Peyer's patch (tissue), 4 donors: ENCODE results near the gene EIF4E1B. TPM values are rescaled to one million over a fixed set of nuclear protein-coding genes. Genes with fewer than 3 reads are reported as not detected.

Experiments
- DNase-seq, 3 donors: peaks; one replicate each; pipeline ENCODE4 v3.0.0-alpha.2; 2017 to 2019
- H3K27ac ChIP-seq, 4 donors: fragments of 200-600 bp; sonication (generic); one replicate each; pipeline ENCODE4 v1.5.1; 2016 to 2019
- H3K27me3 ChIP-seq, 2 donors: fragments of 200-600 bp; sonication (generic); one replicate each; pipeline ENCODE4 v1.5.1; 2019
- H3K36me3 ChIP-seq, 3 donors: fragments of 200-600 bp; sonication (generic); one replicate each; pipeline ENCODE4 v1.5.1; 2016 to 2019
- H3K4me1 ChIP-seq, 4 donors: fragments of 200-600 bp; sonication (generic); one replicate each; pipeline ENCODE4 v1.5.1; 2016 to 2019
- H3K4me3 ChIP-seq, 4 donors: fragments of 200-600 bp; sonication (generic); 1 replicate in 3 of 4; 2 replicates in 1 of 4; pipeline ENCODE4 v1.5.1; 2016 to 2019; ENCODE audit warnings: mild to moderate bottlenecking in 1 of 4
- H3K9me3 ChIP-seq, 4 donors: fragments of 200-600 bp; sonication (generic); one replicate each; pipeline ENCODE4 v1.5.1; 2016 to 2019; ENCODE audit warnings: mild to moderate bottlenecking in 1 of 4
- POLR2A ChIP-seq, 2 donors: fragments of 450-650 bp; IDR thresholded peaks; one replicate each; pipeline ENCODE4 v1.5.1; 2017; ENCODE audit warnings: antibody characterized with exemption in 2 of 2, mild to moderate bottlenecking in 2 of 2, moderate library complexity in 2 of 2
- total RNA-seq, 4 donors: library from RNA; depleted of rRNA; stranded (reverse); fragments of >200 nt; gene quantifications; one replicate each; pipeline ENCODE4 v1.1.0, GENCODE V29; 2016
- TF ChIP-seq, protein P1 (sequence below), 6 experiments: fragments of 450-650 bp in 4 of 6; fragments of 200-600 bp in 2 of 6; sonication (generic) in 1 of 6; IDR thresholded peaks; one replicate each; pipeline ENCODE4 v1.5.1; 2017 to 2019; ENCODE audit warnings: antibody characterized with exemption in 6 of 6, mild to moderate bottlenecking in 3 of 6, moderate library complexity in 1 of 6

EIF4E1B gene
- total RNA-seq, 4 donors from 2014 or later: not detected

DNA sequence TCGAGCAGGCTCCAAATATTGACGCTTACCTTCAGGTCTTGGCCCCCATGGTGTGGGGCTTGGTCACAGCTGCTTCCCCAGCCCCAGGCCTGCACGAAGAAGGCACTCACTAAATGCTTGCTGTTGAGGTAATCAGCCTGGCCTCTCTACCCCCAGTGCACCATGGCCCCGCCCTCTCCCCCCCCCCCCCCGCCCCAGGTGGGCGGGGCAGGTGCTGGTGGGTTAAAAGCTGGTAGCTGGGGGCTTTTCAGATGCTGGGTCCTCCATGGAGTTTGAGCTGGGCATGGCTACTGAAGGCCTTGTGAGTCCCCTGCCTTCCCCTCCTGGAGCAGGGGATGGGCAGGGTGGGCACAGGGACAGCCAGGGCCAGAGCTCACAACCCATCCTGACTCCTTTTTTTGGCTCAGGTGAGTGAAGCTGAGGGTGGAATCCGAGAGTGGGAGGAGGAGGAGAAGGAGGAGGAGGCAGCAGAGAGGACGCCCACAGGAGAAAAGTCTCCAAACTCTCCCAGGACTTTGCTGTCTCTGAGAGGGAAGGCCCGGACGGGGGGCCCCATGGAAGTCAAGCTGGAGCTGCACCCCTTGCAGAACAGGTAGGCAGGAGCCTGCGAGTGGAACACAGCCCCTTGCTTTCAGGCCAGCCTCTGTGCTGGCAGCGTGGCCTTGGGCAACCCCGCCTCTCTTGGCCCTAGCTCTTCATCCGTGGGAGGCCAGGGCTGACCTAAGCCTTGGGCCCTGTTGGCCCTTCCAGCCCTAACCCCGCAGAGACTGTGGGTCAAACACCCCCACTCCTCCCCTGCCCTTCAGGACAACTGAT lies 12.4 kb downstream of the EIF4E1B start:
- H3K4me1 ChIP-seq: peaks cover 0 to 7% (median 5%) of the 10 kb centered on the region in 4 donors
- no peak overlapping the region for H3K4me3 ChIP-seq
- no peaks in the 10 kb centered on the region for H3K27me3 ChIP-seq
- no peaks in the 10 kb centered on the region for H3K36me3 ChIP-seq
- TF ChIP-seq POLR2A (IDR thresholded peaks at IDR 0.05): no peak
- TF ChIP-seq, protein P1, sequence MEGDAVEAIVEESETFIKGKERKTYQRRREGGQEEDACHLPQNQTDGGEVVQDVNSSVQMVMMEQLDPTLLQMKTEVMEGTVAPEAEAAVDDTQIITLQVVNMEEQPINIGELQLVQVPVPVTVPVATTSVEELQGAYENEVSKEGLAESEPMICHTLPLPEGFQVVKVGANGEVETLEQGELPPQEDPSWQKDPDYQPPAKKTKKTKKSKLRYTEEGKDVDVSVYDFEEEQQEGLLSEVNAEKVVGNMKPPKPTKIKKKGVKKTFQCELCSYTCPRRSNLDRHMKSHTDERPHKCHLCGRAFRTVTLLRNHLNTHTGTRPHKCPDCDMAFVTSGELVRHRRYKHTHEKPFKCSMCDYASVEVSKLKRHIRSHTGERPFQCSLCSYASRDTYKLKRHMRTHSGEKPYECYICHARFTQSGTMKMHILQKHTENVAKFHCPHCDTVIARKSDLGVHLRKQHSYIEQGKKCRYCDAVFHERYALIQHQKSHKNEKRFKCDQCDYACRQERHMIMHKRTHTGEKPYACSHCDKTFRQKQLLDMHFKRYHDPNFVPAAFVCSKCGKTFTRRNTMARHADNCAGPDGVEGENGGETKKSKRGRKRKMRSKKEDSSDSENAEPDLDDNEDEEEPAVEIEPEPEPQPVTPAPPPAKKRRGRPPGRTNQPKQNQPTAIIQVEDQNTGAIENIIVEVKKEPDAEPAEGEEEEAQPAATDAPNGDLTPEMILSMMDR (IDR thresholded peaks at IDR 0.05): no peak
- H3K9me3 ChIP-seq: no peaks in the 10 kb centered on the region
- H3K27ac ChIP-seq: no peak overlapping the region
- DNase-seq: no peak

DNA sequence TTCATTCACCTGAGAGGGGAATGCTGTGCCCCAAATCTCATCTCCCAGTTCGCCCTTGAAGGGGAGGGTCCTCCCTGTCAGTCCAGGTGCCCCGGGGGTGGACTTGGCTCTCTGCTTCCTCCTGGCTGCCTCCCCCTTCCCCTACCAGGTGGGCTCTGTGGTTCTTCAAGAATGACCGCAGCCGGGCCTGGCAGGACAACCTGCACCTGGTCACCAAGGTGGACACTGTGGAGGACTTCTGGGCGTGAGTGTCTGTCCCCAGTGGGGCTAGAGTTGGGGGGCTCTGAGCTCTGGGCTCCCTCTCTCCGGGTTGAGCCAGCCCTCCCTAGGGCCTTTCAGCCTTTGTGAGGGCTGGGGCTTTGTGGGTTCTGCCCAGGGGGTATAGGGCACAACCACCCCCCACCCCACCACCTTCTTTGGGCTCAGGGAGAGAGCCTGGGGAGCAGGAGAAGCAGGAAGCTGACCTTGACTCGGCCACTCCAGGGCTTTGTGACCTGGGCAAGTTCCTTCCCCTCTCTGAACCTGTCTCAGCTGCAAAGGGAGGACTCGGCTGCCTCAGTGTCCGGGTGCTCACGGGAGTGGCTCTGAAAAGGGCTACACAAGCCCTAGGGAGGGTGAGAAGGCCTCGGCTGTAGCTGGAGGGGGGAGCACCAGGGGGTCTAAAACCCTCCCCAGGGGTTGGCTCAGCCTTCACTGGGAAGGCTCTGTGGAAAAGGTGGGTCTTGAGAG lies 13.2 kb downstream of the EIF4E1B start:
- no peak for DNase-seq
- Histone ChIP-seq H3K9me3 (no peaks in the 10 kb centered on the region), H3K4me1 (peaks cover 0 to 14% (median 9%) of the 10 kb centered on the region in 4 donors), H3K4me3 (no peak overlapping the region), H3K36me3 (no peaks in the 10 kb centered on the region), H3K27ac (no peak overlapping the region), H3K27me3 (no peaks in the 10 kb centered on the region)
- TF ChIP-seq, protein P1 (IDR thresholded peaks at IDR 0.05): no peak
- no peak for TF ChIP-seq POLR2A (IDR thresholded peaks at IDR 0.05)

DNA sequence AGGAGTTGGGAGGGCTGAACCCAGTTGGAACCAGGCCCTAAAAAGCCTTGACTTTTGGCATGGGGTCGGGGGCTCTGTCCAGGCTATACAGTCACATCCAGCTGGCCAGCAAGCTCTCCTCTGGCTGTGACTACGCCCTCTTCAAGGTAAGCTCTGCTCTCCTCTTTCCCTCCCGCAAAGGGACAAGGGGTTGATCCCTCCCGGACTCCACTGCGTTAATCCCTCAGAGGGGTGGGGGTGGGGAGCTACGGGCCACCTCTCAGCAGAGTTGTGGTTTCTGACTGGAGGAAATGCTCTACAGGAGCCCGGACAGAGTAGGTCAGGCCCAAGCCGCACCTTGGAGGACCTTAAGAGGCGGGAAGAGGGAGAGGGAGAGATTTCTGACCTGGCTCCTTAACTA lies 13.8 kb downstream of the EIF4E1B start:
- Histone ChIP-seq H3K36me3 (no peaks in the 10 kb centered on the region), H3K4me3 (no peak overlapping the region), H3K4me1 (peaks cover 0 to 19% (median 11%) of the 10 kb centered on the region in 4 donors), H3K9me3 (no peaks in the 10 kb centered on the region), H3K27ac (no peak overlapping the region), H3K27me3 (no peaks in the 10 kb centered on the region)
- TF ChIP-seq POLR2A (IDR thresholded peaks at IDR 0.05): no peak
- TF ChIP-seq, protein P1 (IDR thresholded peaks at IDR 0.05): no peak
- DNase-seq: no peak

DNA sequence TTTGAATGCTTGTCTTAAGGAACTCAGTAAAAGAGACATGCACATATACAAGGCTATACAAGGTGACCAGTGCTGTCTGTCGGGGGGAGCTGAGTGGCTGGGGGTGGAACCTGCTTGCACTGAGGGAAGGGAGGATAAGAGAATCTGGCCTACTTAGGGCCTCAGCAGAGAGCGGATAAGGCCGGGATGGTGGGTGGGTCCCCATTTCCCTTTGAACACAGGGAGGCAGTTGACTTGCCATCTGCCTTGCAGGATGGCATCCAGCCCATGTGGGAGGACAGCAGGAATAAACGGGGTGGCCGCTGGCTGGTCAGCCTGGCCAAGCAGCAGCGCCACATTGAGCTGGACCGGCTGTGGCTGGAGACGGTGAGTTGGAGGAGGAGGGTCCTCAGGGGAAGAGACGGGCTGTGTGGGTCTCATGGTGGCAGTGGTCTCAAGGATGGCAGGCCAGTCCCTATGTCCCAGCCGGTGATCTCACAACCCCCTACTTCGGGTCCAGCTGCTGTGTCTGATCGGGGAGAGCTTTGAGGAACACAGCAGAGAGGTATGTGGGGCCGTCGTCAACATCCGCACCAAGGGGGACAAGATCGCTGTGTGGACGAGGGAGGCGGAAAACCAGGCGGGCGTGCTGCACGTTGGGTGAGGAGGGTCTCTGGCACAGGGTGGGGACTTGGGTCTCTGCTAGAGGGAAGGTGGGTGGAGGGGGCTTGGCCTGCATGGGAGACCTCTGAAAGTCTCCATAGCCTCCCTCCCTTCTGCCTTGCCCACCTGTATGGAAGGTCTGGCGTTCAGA lies 14.6 kb downstream of the EIF4E1B start:
- H3K27ac ChIP-seq: no peak overlapping the region
- H3K27me3 ChIP-seq: no peaks in the 10 kb centered on the region
- H3K4me1 ChIP-seq: peaks cover 0 to 19% (median 11%) of the 10 kb centered on the region in 4 donors
- no peak for DNase-seq
- no peak for TF ChIP-seq POLR2A (IDR thresholded peaks at IDR 0.05)
- TF ChIP-seq, protein P1 (IDR thresholded peaks at IDR 0.05): no peak
- no peaks in the 10 kb centered on the region for H3K9me3 ChIP-seq
- no peak overlapping the region for H3K4me3 ChIP-seq
- no peaks in the 10 kb centered on the region for H3K36me3 ChIP-seq

DNA sequence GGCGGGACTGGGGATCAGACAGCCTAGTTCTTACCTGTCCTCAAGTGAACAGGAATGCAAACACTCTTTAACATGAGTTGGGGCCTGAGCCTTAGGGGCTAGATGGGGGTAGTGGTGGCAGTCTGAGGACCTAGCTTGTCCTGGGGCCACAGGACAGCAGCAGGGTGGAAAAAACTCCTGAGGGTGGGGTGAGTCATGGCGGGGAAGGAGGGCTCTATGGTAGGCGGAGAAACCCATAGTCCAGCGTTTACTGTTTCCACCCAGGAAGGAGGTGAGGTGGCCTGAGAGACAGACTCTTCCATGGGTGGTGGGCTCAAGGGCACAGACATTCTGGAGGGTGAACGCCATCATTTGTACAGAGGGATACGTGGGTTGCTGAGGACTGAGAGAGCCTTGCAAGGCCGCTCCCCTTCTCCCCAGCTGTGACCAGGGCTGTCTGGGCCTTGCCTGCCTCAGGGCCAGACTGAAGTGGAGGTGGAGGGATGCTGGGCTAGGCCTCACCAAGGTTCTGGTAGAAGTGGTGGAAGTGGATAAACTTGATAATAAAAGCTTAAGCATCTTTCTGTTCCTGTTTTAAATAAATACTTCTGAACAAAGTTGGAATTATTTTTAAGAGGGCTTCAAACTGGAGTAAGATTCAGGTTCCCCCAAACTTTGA lies 15.7 kb downstream of the EIF4E1B start:
- Histone ChIP-seq H3K27ac (peak overlapping the region in 3 of 4 donors; percentile 50 to 80 (median 51)), H3K4me1 (peaks cover 0 to 19% (median 11%) of the 10 kb centered on the region in 4 donors), H3K9me3 (no peaks in the 10 kb centered on the region), H3K36me3 (no peaks in the 10 kb centered on the region), H3K27me3 (no peaks in the 10 kb centered on the region), H3K4me3 (peak overlapping the region in 2 of 4 donors; percentile 63 to 68)
- TF ChIP-seq POLR2A (IDR thresholded peaks at IDR 0.05): no peak
- TF ChIP-seq, protein P1 (IDR thresholded peaks at IDR 0.05): no peak
- no peak for DNase-seq
